ENCODE measurements around the gene CDKN1C.

Gene CDKN1C

GRCh38 chr11:2904153-2905052, 18.8 kb upstream of the CDKN1C start:
- no peak for TF ChIP-seq CTCF (IDR thresholded peaks at IDR 0.05; ENCODE audit: insufficient read depth, low read depth, low read length, missing control alignments)
- no peak for DNase-seq (ENCODE audit: low read depth)
- H3K4me3 ChIP-seq (ENCODE audit: low read depth, low read length) = no peak overlapping the region

GRCh38 chr11:2903672-2904011, 18.1 kb upstream of the CDKN1C start:
- no peak overlapping the region for H3K4me3 ChIP-seq (ENCODE audit: low read depth, low read length)
- TF ChIP-seq CTCF (IDR thresholded peaks at IDR 0.05; ENCODE audit: insufficient read depth, low read depth, low read length, missing control alignments) = no peak
- DNase-seq (ENCODE audit: low read depth) = no peak

GRCh38 chr11:2902784-2903671, 17.5 kb upstream of the CDKN1C start:
- no peak for TF ChIP-seq CTCF (IDR thresholded peaks at IDR 0.05; ENCODE audit: insufficient read depth, low read depth, low read length, missing control alignments)
- H3K4me3 ChIP-seq (ENCODE audit: low read depth, low read length) = peak overlapping the region; percentile 75
- no peak for DNase-seq (ENCODE audit: low read depth)

- TF ChIP-seq CTCF (IDR thresholded peaks at IDR 0.05; ENCODE audit: insufficient read depth, low read depth, low read length, missing control alignments) = no peak
- peak; percentile 96 for DNase-seq (ENCODE audit: low read depth)
- peak overlapping the region; percentile 75 for H3K4me3 ChIP-seq (ENCODE audit: low read depth, low read length)
Measured at GRCh38 chr11:2901854-2902783, 16.5 kb upstream of the CDKN1C start.

GRCh38 chr11:2901196-2901796, 15.7 kb upstream of the CDKN1C start:
- H3K4me3 ChIP-seq (ENCODE audit: low read depth, low read length) = no peak overlapping the region; the same call in 1 of the 2 replicates
- DNase-seq (ENCODE audit: low read depth) = no peak

More at GRCh38 chr11:2901196-2901796, 15.7 kb upstream of the CDKN1C start:
- no peak for TF ChIP-seq CTCF (IDR thresholded peaks at IDR 0.05; ENCODE audit: insufficient read depth, low read depth, low read length, missing control alignments)
